ENCODE measurements around the gene PLA2G4F.

PLA2G4F gene

GRCh38 chr15:42090781-42091180 lies 65.7 kb downstream of the PLA2G4F start:
- no peak for DNase-seq (ENCODE audit: extremely low spot score)
- ChIA-PET POLR2A (no interaction called here), CTCF (interaction anchor here (0.6 to 0.7 kb wide), 2 partner anchors 13 to 318 kb away, joined by 3 read pairs; no protein-coding TSS in a partner anchor)
- TF ChIP-seq NFRKB (IDR thresholded peaks at IDR 0.05) (no peak), TARDBP (IDR thresholded peaks at IDR 0.05) (no peak), HDGF (IDR thresholded peaks at IDR 0.05; ENCODE audit: borderline replicate concordance) (no peak), PKNOX1 (IDR thresholded peaks at IDR 0.05) (no peak), CTBP1 (IDR thresholded peaks at IDR 0.05; ENCODE audit: borderline replicate concordance) (no peak), LEF1 (IDR thresholded peaks at IDR 0.05; ENCODE audit: borderline replicate concordance) (no peak), ARNT (IDR thresholded peaks at IDR 0.05) (no peak), SUZ12 (IDR thresholded peaks at IDR 0.05) (no peak), ELF4 (IDR thresholded peaks at IDR 0.05) (no peak), SP1 (IDR thresholded peaks at IDR 0.05) (no peak), FOXK2 (IDR thresholded peaks at IDR 0.05) (no peak), L3MBTL2 (conservative IDR thresholded peaks at IDR 0.05) (no peak), BHLHE40 (IDR thresholded peaks at IDR 0.05; ENCODE audit: borderline replicate concordance) (no peak), ZNF384 (IDR thresholded peaks at IDR 0.05) (no peak), FOXM1 (IDR thresholded peaks at IDR 0.05; ENCODE audit: borderline replicate concordance) (no peak), FOXA1 (IDR thresholded peaks at IDR 0.05) (no peak)

- POLR2A ChIA-PET = no interaction called here
These were observed 66.1 kb downstream of the PLA2G4F start for GRCh38 chr15:42090370-42090769.

GRCh38 chr15:42089942-42090341 lies 66.5 kb downstream of the PLA2G4F start:
- POLR2A ChIA-PET = no interaction called here
- CTCF ChIA-PET = no interaction called here
- DNase-seq (ENCODE audit: extremely low spot score) = no peak
- TF ChIP-seq SUZ12 (IDR thresholded peaks at IDR 0.05) (no peak), L3MBTL2 (conservative IDR thresholded peaks at IDR 0.05) (no peak), SP1 (IDR thresholded peaks at IDR 0.05) (no peak), ARNT (IDR thresholded peaks at IDR 0.05) (no peak), NFRKB (IDR thresholded peaks at IDR 0.05) (no peak), HDGF (IDR thresholded peaks at IDR 0.05; ENCODE audit: borderline replicate concordance) (no peak), FOXA1 (IDR thresholded peaks at IDR 0.05) (no peak), FOXM1 (IDR thresholded peaks at IDR 0.05; ENCODE audit: borderline replicate concordance) (no peak), BHLHE40 (IDR thresholded peaks at IDR 0.05; ENCODE audit: borderline replicate concordance) (no peak), ZNF384 (IDR thresholded peaks at IDR 0.05) (no peak), TARDBP (IDR thresholded peaks at IDR 0.05) (no peak), LEF1 (IDR thresholded peaks at IDR 0.05; ENCODE audit: borderline replicate concordance) (no peak), PKNOX1 (IDR thresholded peaks at IDR 0.05) (no peak)

More at GRCh38 chr15:42090370-42090769, 66.1 kb downstream of the PLA2G4F start:
- CTCF ChIA-PET = interaction anchor here (0.6 to 0.7 kb wide), 2 partner anchors 13 to 317 kb away, joined by 3 read pairs; no protein-coding TSS in a partner anchor
- no peak for TF ChIP-seq FOXA1 (IDR thresholded peaks at IDR 0.05)
- no peak for TF ChIP-seq ZNF384 (IDR thresholded peaks at IDR 0.05)
- no peak for TF ChIP-seq PKNOX1 (IDR thresholded peaks at IDR 0.05)
- no peak for TF ChIP-seq LEF1 (IDR thresholded peaks at IDR 0.05; ENCODE audit: borderline replicate concordance)
- no peak for TF ChIP-seq TARDBP (IDR thresholded peaks at IDR 0.05)
- no peak for TF ChIP-seq HDGF (IDR thresholded peaks at IDR 0.05; ENCODE audit: borderline replicate concordance)
- no peak for TF ChIP-seq CTBP1 (IDR thresholded peaks at IDR 0.05; ENCODE audit: borderline replicate concordance)
- no peak for TF ChIP-seq L3MBTL2 (conservative IDR thresholded peaks at IDR 0.05)
- TF ChIP-seq NFRKB (IDR thresholded peaks at IDR 0.05) = no peak
- TF ChIP-seq FOXK2 (IDR thresholded peaks at IDR 0.05) = no peak
- TF ChIP-seq SP1 (IDR thresholded peaks at IDR 0.05) = no peak
- no peak for TF ChIP-seq BHLHE40 (IDR thresholded peaks at IDR 0.05; ENCODE audit: borderline replicate concordance)
- no peak for TF ChIP-seq FOXM1 (IDR thresholded peaks at IDR 0.05; ENCODE audit: borderline replicate concordance)
- no peak for TF ChIP-seq ARNT (IDR thresholded peaks at IDR 0.05)
- TF ChIP-seq ELF4 (IDR thresholded peaks at IDR 0.05) = no peak
- TF ChIP-seq SUZ12 (IDR thresholded peaks at IDR 0.05) = no peak
- DNase-seq (ENCODE audit: extremely low spot score) = no peak
